C4-2B (cell line): ENCODE results near the gene PTPRD.

Source experiments
- ZFX ChIP-seq: fragments of 450-650 bp; IDR thresholded peaks from 2 replicates; pipeline ENCODE4 v1.6.1; 2017
- TF ChIP-seq, protein P1 (sequence below): fragments of 450-650 bp; conservative IDR thresholded peaks from 2 replicates; pipeline ENCODE4 v1.5.1; 2017; ENCODE audit warnings: mild to moderate bottlenecking

- TF ChIP-seq, protein P1, sequence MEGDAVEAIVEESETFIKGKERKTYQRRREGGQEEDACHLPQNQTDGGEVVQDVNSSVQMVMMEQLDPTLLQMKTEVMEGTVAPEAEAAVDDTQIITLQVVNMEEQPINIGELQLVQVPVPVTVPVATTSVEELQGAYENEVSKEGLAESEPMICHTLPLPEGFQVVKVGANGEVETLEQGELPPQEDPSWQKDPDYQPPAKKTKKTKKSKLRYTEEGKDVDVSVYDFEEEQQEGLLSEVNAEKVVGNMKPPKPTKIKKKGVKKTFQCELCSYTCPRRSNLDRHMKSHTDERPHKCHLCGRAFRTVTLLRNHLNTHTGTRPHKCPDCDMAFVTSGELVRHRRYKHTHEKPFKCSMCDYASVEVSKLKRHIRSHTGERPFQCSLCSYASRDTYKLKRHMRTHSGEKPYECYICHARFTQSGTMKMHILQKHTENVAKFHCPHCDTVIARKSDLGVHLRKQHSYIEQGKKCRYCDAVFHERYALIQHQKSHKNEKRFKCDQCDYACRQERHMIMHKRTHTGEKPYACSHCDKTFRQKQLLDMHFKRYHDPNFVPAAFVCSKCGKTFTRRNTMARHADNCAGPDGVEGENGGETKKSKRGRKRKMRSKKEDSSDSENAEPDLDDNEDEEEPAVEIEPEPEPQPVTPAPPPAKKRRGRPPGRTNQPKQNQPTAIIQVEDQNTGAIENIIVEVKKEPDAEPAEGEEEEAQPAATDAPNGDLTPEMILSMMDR: no peak
- no peak for TF ChIP-seq ZFX
Observed at GRCh38 chr9:8764051-8764450, 1848.8 kb downstream of the PTPRD start.
